Breast epithelium (tissue), 3 donors: Measurements from ENCODE around the gene NBPF15.
"Not testable (repeated sequence)": the region's sequence is repeated elsewhere in the genome, so short reads cannot be mapped to it uniquely, and the experiment has no call there.

Experiments
- CTCF ChIP-seq, 3 donors: fragments of 450-650 bp; IDR thresholded peaks; one replicate each; pipeline ENCODE4 v1.5.1; 2016 to 2017; ENCODE audit warnings: antibody characterized with exemption in 3 of 3, mild to moderate bottlenecking in 3 of 3, moderate library complexity in 3 of 3
- POLR2A ChIP-seq: fragments of 450-650 bp; IDR thresholded peaks from one replicate; pipeline ENCODE4 v1.6.1; 2016; ENCODE audit warnings: antibody characterized with exemption, mild to moderate bottlenecking, moderate library complexity
- POLR2AphosphoS5 ChIP-seq, 3 donors: sonication (generic); formaldehyde crosslinking; IDR thresholded peaks; one replicate each; pipeline ENCODE4 v1.6.1; 2017; ENCODE audit warnings: antibody characterized with exemption in 3 of 3

- TF ChIP-seq POLR2AphosphoS5 (IDR thresholded peaks at IDR 0.05); CTCF (IDR thresholded peaks at IDR 0.05); POLR2A: not testable (repeated sequence)
Observed at GRCh38 chr1:144485048-144485993, 23.9 kb upstream of the NBPF15 start.
